BLaER1 treated with 17β-estradiol and CSF1 and Interleukin-3, amounts not matched to agents 10 nM and 100 nM (cell line): ENCODE results near the gene TNFAIP3.
A peak's percentile ranks its signal among the peaks of the same experiment; 100 is the strongest.
"Not testable (repeated sequence)": the region's sequence is repeated elsewhere in the genome, so short reads cannot be mapped to it uniquely, and the experiment has no call there.

Experiments used
- H3K27ac ChIP-seq, 11 experiments: shearing (Covaris generic); formaldehyde crosslinking; 2 replicates each; pipeline ENCODE4 v1.8.1; 2022
- H3K27me3 ChIP-seq, 11 experiments: shearing (Covaris generic); formaldehyde crosslinking; 2 replicates each; pipeline ENCODE4 v1.8.1; 2022
- H3K36me3 ChIP-seq, 11 experiments: shearing (Covaris generic); formaldehyde crosslinking; 2 replicates each; pipeline ENCODE4 v1.8.1; 2022
- H3K4me1 ChIP-seq, 10 experiments: shearing (Covaris generic); formaldehyde crosslinking; 2 replicates each; pipeline ENCODE4 v1.8.1; 2022
- H3K4me2 ChIP-seq, 11 experiments: shearing (Covaris generic); formaldehyde crosslinking; 2 replicates each; pipeline ENCODE4 v1.8.1; 2022
- H3K4me3 ChIP-seq, 10 experiments: shearing (Covaris generic); formaldehyde crosslinking; 2 replicates each; pipeline ENCODE4 v1.8.1; 2022
- H3K9ac ChIP-seq, 11 experiments: shearing (Covaris generic); formaldehyde crosslinking; 2 replicates each; pipeline ENCODE4 v1.8.1; 2022
- H3K9me3 ChIP-seq, 11 experiments: shearing (Covaris generic); formaldehyde crosslinking; replicated peaks in 1 of 11; 2 replicates each; pipeline ENCODE4 v1.8.1; 2022
- H4K20me1 ChIP-seq, 11 experiments: shearing (Covaris generic); formaldehyde crosslinking; 2 replicates each; pipeline ENCODE4 v1.8.1; 2022
- Cebpa-rat ChIP-seq, 11 experiments: shearing (Covaris generic); IDR thresholded peaks; 2 replicates each; pipeline ENCODE4 v1.8.1; 2022

Gene TNFAIP3

DNA sequence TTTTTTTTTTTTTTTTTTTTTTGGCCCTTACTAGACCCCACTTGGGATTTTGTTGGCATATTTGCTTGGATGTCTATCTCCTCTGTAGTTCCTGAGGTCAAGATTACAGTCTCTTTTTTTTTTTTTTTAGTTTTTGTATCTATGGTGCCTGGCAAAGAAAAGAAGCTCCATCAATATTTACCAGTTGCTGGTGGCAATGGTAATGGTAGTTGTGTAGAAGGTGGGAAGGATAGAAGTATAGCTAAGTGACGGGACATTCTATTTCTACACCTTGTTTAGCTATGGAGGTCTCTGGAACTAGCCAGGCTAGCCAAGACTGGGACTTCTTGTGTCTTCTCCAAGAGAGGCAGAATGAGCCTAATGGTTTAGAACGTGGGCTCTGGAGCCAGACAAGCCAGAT lies 42.2 kb upstream of the TNFAIP3 start:
- Histone ChIP-seq H3K9me3 (peaks cover 0 to 39% (median 22%) of the 10 kb centered on the region in 11 experiments; a peak in 15 of 22 replicates), H3K27me3 (no peaks in the 10 kb centered on the region), H3K4me1 (peaks cover 36 to 79% (median 67%) of the 10 kb centered on the region in 10 experiments), H3K27ac (peak overlapping the region in 9 of 11 experiments; percentile 70 to 82 (median 74); a peak in 15 of 22 replicates), H3K36me3 (no peaks in the 10 kb centered on the region; a peak in 1 of 22 replicates), H3K4me3 (no peak overlapping the region), H3K9ac (peak overlapping the region in 5 of 11 experiments; percentile 6 to 74 (median 66); a peak in 4 of 22 replicates), H3K4me2 (peak overlapping the region in 10 of 11 experiments; percentile 62 to 83 (median 73); a peak in 20 of 22 replicates), H4K20me1 (no peaks in the 10 kb centered on the region)
- no peak for TF ChIP-seq Cebpa-rat (IDR thresholded peaks at IDR 0.05)

- peak overlapping the region in 1 of 11 experiments; percentile 11; a peak in 2 of 22 replicates for H3K27ac ChIP-seq
- H3K4me3 ChIP-seq: no peak overlapping the region
- H3K36me3 ChIP-seq: no peaks in the 10 kb centered on the region; a peak in 1 of 22 replicates
- peak overlapping the region in 2 of 11 experiments; percentile 34 to 36; a peak in 3 of 22 replicates for H3K4me2 ChIP-seq
- H3K4me1 ChIP-seq: peaks cover 40 to 67% (median 59%) of the 10 kb centered on the region in 10 experiments
- H3K9me3 ChIP-seq: peaks cover 0 to 40% (median 22%) of the 10 kb centered on the region in 11 experiments; a peak in 17 of 22 replicates
- no peaks in the 10 kb centered on the region for H4K20me1 ChIP-seq
- H3K9ac ChIP-seq: no peak overlapping the region
- no peak for TF ChIP-seq Cebpa-rat (IDR thresholded peaks at IDR 0.05)
- no peaks in the 10 kb centered on the region for H3K27me3 ChIP-seq
Measured at GRCh38 chr6:137827411-137827940, 39.6 kb upstream of the TNFAIP3 start.

- peaks cover 42 to 66% (median 55%) of the 10 kb centered on the region in 10 experiments for H3K4me1 ChIP-seq
- H3K36me3 ChIP-seq: peaks cover 0 to 1% (median 0%) of the 10 kb centered on the region in 11 experiments; a peak in 1 of 22 replicates
- H4K20me1 ChIP-seq: no peaks in the 10 kb centered on the region
- TF ChIP-seq Cebpa-rat (IDR thresholded peaks at IDR 0.05): no peak
- peak overlapping the region in 6 of 11 experiments; percentile 8 to 36 (median 20); a peak in 9 of 22 replicates for H3K4me2 ChIP-seq
- H3K4me3 ChIP-seq: no peak overlapping the region
- peak overlapping the region in 3 of 11 experiments; percentile 21 to 31 (median 26); a peak in 4 of 22 replicates for H3K27ac ChIP-seq
- no peaks in the 10 kb centered on the region for H3K27me3 ChIP-seq
- no peak overlapping the region for H3K9ac ChIP-seq
- peaks cover 4 to 43% (median 28%) of the 10 kb centered on the region in 11 experiments for H3K9me3 ChIP-seq
Measured at GRCh38 chr6:137827977-137828810, 38.9 kb upstream of the TNFAIP3 start.

DNA sequence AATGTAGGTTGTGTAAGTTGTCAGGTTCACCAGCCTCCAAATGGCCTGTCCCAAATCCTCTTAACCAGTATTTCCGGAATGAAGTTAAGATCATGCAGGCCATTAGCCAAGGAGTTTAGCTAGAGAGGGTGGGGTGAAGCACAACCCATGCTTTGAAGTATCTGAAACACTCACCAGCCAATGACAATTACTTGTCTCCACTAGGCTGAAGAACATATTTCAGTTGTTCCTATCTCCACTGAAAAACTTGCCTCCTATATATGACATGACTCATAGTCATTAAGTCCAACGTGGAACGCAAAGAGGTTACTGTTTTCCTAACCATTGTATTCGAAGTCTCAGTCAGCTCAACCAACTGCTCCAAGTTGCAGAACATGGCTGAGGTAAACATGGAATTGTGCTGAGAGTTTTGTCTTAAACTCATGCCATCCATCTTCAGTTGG lies 37.4 kb upstream of the TNFAIP3 start:
- peaks cover 0 to 11% (median 3%) of the 10 kb centered on the region in 11 experiments; a peak in 4 of 22 replicates for H3K36me3 ChIP-seq
- peak overlapping the region in 1 of 11 experiments; percentile 15; a peak in 2 of 22 replicates for H3K27ac ChIP-seq
- no peak overlapping the region for H3K4me3 ChIP-seq
- H3K4me1 ChIP-seq: peaks cover 28 to 51% (median 40%) of the 10 kb centered on the region in 10 experiments
- no peak overlapping the region; a peak in 1 of 22 replicates for H3K4me2 ChIP-seq
- H3K9me3 ChIP-seq: peaks cover 16 to 58% (median 42%) of the 10 kb centered on the region in 11 experiments
- H3K27me3 ChIP-seq: no peaks in the 10 kb centered on the region
- H3K9ac ChIP-seq: no peak overlapping the region
- no peaks in the 10 kb centered on the region for H4K20me1 ChIP-seq
- TF ChIP-seq Cebpa-rat (IDR thresholded peaks at IDR 0.05): no peak

DNA sequence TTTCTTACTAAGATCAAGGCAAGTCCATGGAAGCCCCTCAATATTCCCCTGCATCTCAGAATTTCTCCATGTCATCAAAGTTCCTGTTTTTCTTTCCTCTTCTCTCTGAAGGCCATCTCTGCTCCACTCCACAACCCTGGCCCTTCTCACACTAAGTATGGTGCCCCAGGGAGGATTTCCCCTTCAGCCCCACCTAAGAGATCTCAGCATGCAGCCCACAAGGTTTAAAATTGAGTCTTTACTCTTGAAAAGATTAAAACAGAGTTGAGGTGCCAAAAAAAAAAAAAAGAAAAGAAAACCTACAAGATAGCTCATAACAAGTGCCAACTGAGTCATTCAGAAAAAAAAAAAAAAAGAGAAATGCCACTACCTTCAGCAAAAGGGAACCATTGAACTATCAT lies 36.5 kb upstream of the TNFAIP3 start:
- H3K4me2 ChIP-seq: peak overlapping the region in 4 of 11 experiments; percentile 11 to 57 (median 46); a peak in 9 of 22 replicates
- H3K27ac ChIP-seq: peak overlapping the region in 3 of 11 experiments; percentile 7 to 14 (median 14); a peak in 3 of 22 replicates
- H3K4me1 ChIP-seq: peaks cover 27 to 48% (median 36%) of the 10 kb centered on the region in 10 experiments
- peaks cover 16 to 65% (median 46%) of the 10 kb centered on the region in 11 experiments for H3K9me3 ChIP-seq
- no peaks in the 10 kb centered on the region for H4K20me1 ChIP-seq
- peaks cover 0 to 11% (median 3%) of the 10 kb centered on the region in 11 experiments; a peak in 4 of 22 replicates for H3K36me3 ChIP-seq
- no peak for TF ChIP-seq Cebpa-rat (IDR thresholded peaks at IDR 0.05)
- H3K27me3 ChIP-seq: no peaks in the 10 kb centered on the region
- H3K9ac ChIP-seq: no peak overlapping the region
- no peak overlapping the region for H3K4me3 ChIP-seq

- peaks cover 16 to 62% (median 46%) of the 10 kb centered on the region in 11 experiments for H3K9me3 ChIP-seq
- no peak overlapping the region for H3K9ac ChIP-seq
- peaks cover 0 to 11% (median 3%) of the 10 kb centered on the region in 11 experiments; a peak in 4 of 22 replicates for H3K36me3 ChIP-seq
- peak overlapping the region; percentile 4 to 63 (median 35); a peak in 19 of 22 replicates for H3K4me2 ChIP-seq
- H3K4me3 ChIP-seq: no peak overlapping the region
- TF ChIP-seq Cebpa-rat (IDR thresholded peaks at IDR 0.05): peak in 6 of 11 experiments; percentile 22 to 74 (median 56); a peak in 7 of 22 replicates
- H3K27ac ChIP-seq: peak overlapping the region in 8 of 11 experiments; percentile 51 to 71 (median 58); a peak in 15 of 22 replicates
- H3K27me3 ChIP-seq: no peaks in the 10 kb centered on the region
- H3K4me1 ChIP-seq: peaks cover 34 to 58% (median 45%) of the 10 kb centered on the region in 10 experiments
- no peaks in the 10 kb centered on the region for H4K20me1 ChIP-seq
Measured at GRCh38 chr6:137832110-137832509, 34.9 kb upstream of the TNFAIP3 start.

DNA sequence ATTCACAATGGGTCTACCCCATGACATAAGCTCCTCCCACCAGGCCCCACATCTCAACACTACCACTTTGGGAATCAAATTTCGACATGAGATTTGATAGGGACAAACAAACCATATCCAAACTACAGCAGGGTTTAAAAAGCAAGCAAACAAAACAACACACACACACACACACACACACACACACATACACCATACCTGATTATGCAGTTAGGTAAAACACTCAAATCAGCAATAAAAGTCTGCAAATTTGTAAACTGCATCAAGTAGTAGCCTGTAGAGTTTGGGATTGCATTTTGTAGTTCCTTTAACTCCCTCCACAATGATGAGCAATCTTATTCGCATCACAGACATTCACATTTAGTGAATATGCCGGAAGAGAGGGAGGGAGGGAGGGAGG lies 32.6 kb upstream of the TNFAIP3 start:
- H3K4me3 ChIP-seq: 0 out of 20 replicates have a peak overlapping the region, but pooled peaks of 1 of the 10 experiments have one; percentile 16

DNA sequence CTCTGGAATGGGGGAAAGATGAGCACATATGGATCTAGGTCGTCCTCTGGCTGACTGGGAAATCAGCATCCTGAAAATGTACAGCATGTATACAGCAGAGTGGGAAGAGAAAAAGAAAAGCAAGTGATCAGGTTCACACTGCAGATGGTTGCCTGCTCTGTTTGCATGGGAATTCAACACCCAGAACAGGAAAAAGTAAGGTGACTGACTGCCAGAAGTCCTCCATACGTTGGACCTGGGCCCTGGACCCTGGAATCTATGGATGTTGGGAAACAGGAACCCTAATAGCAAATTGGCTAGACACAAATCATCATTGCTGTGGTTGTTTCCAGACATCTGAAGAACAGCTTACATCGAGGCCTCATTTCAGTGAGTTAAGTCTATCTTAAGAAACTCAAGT lies 30.3 kb upstream of the TNFAIP3 start:
- peaks cover 46 to 86% (median 79%) of the 10 kb centered on the region in 11 experiments for H3K9me3 ChIP-seq
- no peak overlapping the region for H3K27ac ChIP-seq
- H3K27me3 ChIP-seq: no peaks in the 10 kb centered on the region
- H3K9ac ChIP-seq: no peak overlapping the region
- H3K4me3 ChIP-seq: no peak overlapping the region
- peaks cover 21 to 33% (median 28%) of the 10 kb centered on the region in 10 experiments for H3K4me1 ChIP-seq
- no peaks in the 10 kb centered on the region for H4K20me1 ChIP-seq
- no peak for TF ChIP-seq Cebpa-rat (IDR thresholded peaks at IDR 0.05)
- peaks cover 0 to 11% (median 3%) of the 10 kb centered on the region in 11 experiments; a peak in 3 of 22 replicates for H3K36me3 ChIP-seq
- H3K4me2 ChIP-seq: peak overlapping the region in 3 of 11 experiments; percentile 21 to 70 (median 39); a peak in 3 of 22 replicates

More for the DNA sequence above, 32.6 kb upstream of the TNFAIP3 start:
- Histone ChIP-seq H3K9ac (no peak overlapping the region), H3K4me1 (peaks cover 23 to 47% (median 38%) of the 10 kb centered on the region in 10 experiments), H4K20me1 (no peaks in the 10 kb centered on the region), H3K36me3 (peaks cover 0 to 11% (median 3%) of the 10 kb centered on the region in 11 experiments; a peak in 3 of 22 replicates), H3K27ac (no peak overlapping the region), H3K9me3 (peaks cover 30 to 68% (median 58%) of the 10 kb centered on the region in 11 experiments), H3K4me2 (no peak overlapping the region), H3K27me3 (no peaks in the 10 kb centered on the region)
- no peak for TF ChIP-seq Cebpa-rat (IDR thresholded peaks at IDR 0.05)

DNA sequence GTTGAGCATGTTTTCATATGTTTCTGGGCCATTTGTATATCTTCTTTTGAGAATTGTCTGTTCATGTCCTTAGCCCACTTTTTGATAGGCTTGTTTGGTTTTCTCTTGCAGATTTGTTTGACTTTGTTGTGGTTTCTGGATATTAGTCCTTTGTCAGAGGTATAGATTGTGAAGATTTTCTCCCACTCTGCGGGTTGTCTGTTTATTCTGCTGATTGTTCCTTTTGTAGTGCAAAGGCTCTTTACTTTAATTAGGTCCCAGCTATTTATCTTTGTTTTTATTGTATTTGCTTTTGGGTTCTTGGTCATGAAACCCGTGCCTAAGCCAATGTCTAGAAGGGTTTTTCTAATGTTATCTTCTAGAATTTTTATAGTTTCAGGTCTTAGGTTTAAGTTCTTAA lies 29.0 kb upstream of the TNFAIP3 start:
- H3K27me3 ChIP-seq, H4K20me1 ChIP-seq, H3K4me2 ChIP-seq, H3K4me3 ChIP-seq, H3K9ac ChIP-seq, H3K27ac ChIP-seq: not testable (repeated sequence)
- Histone ChIP-seq H3K9me3 (peaks cover 52 to 95% (median 85%) of the 10 kb centered on the region in 11 experiments), H3K36me3 (peaks cover 0 to 18% (median 8%) of the 10 kb centered on the region in 11 experiments; a peak in 7 of 22 replicates), H3K4me1 (peaks cover 9 to 24% (median 17%) of the 10 kb centered on the region in 10 experiments; a peak in 17 of 20 replicates)

GRCh38 chr6:137838597-137838996 lies 28.5 kb upstream of the TNFAIP3 start:
- H3K9ac ChIP-seq, H3K27ac ChIP-seq, H4K20me1 ChIP-seq, H3K4me2 ChIP-seq, H3K4me3 ChIP-seq, H3K27me3 ChIP-seq: not testable (repeated sequence)
- H3K9me3 ChIP-seq: peaks cover 46 to 95% (median 85%) of the 10 kb centered on the region in 11 experiments
- peaks cover 9 to 29% (median 17%) of the 10 kb centered on the region in 10 experiments; a peak in 17 of 20 replicates for H3K4me1 ChIP-seq
- H3K36me3 ChIP-seq: peaks cover 0 to 22% (median 6%) of the 10 kb centered on the region in 11 experiments; a peak in 7 of 22 replicates
